HepG2 (cell line): ENCODE data around the gene HOMEZ. TPM values are rescaled to one million over a fixed set of nuclear protein-coding genes. Genes with fewer than 3 reads are reported as not detected.

Experiments
- CREB3 ChIP-seq: sonication (generic); formaldehyde crosslinking; IDR thresholded peaks from 2 replicates; pipeline ENCODE4 v1.5.0; 2020; ENCODE audit warnings: missing genetic modification reagents
- FOXC1 ChIP-seq: sonication (generic); formaldehyde crosslinking; IDR thresholded peaks from 2 replicates; pipeline ENCODE4 v1.8.0; 2022; ENCODE audit warnings: mild to moderate bottlenecking, missing genetic modification reagents, borderline replicate concordance
- KDM6A ChIP-seq: IDR thresholded peaks from 2 replicates; pipeline ENCODE4 v1.6.1; 2016; ENCODE audit warnings: low read depth
- KMT2A ChIP-seq: sonication (generic); formaldehyde crosslinking; IDR thresholded peaks from 2 replicates; pipeline ENCODE4 v1.4.0; 2020; ENCODE audit warnings: missing genetic modification reagents
- KMT2B ChIP-seq: IDR thresholded peaks from 2 replicates; pipeline ENCODE4 v1.6.1; 2016; ENCODE audit warnings: missing genetic modification reagents, missing compliant biosample characterization
- PRDM15 ChIP-seq: sonication (generic); formaldehyde crosslinking; IDR thresholded peaks from 2 replicates; pipeline ENCODE4 v1.4.0; 2020; ENCODE audit warnings: missing genetic modification reagents
- SOX6 ChIP-seq, 2 experiments: fragments of 450-650 bp in 1 of 2; sonication (generic) in 1 of 2; formaldehyde crosslinking in 1 of 2; IDR thresholded peaks; 2 replicates each; pipeline versions ENCODE4 v1.4.0 to v1.6.1; 2017 to 2020; ENCODE audit warnings: antibody characterized with exemption in 1 of 2, mild to moderate bottlenecking in 1 of 2, missing genetic modification reagents in 1 of 2
- SP5 ChIP-seq: IDR thresholded peaks from 2 replicates; pipeline ENCODE4 v1.6.1; 2016; ENCODE audit warnings: low read depth, borderline replicate concordance
- TBL1XR1 ChIP-seq: fragments of 150-350 bp; IDR thresholded peaks from 2 replicates; pipeline ENCODE4 v1.6.1; 2014; ENCODE audit warnings: borderline replicate concordance, low read length; ENCODE audit not compliant: partially characterized antibody
- TFE3 ChIP-seq: IDR thresholded peaks from 2 replicates; pipeline ENCODE4 v1.6.1; 2016
- ZFY ChIP-seq: sonication (generic); formaldehyde crosslinking; IDR thresholded peaks from 2 replicates; pipeline ENCODE4 v1.4.0; 2020; ENCODE audit warnings: missing genetic modification reagents
- ZNF136 ChIP-seq: sonication (generic); formaldehyde crosslinking; IDR thresholded peaks from 2 replicates; pipeline ENCODE4 v1.8.1; 2022; ENCODE audit warnings: low read depth, mild to moderate bottlenecking, moderate library complexity, missing genetic modification reagents
- ZNF20 ChIP-seq: sonication (generic); formaldehyde crosslinking; IDR thresholded peaks from 2 replicates; pipeline ENCODE4 v1.4.0; 2020; ENCODE audit warnings: mild to moderate bottlenecking, moderate library complexity, missing genetic modification reagents
- ZNF205 ChIP-seq: IDR thresholded peaks from 2 replicates; pipeline ENCODE4 v1.6.1; 2018; ENCODE audit warnings: missing biosample characterization, missing genetic modification reagents
- ZNF430 ChIP-seq: sonication (generic); formaldehyde crosslinking; IDR thresholded peaks from 2 replicates; pipeline ENCODE4 v1.9.0; 2021; ENCODE audit warnings: mild to moderate bottlenecking, missing genetic modification reagents
- ZNF512 ChIP-seq: sonication (generic); formaldehyde crosslinking; IDR thresholded peaks from 2 replicates; pipeline ENCODE4 v1.4.0; 2020; ENCODE audit warnings: mild to moderate bottlenecking, missing genetic modification reagents
- ZNF530 ChIP-seq: sonication (generic); formaldehyde crosslinking; IDR thresholded peaks from 2 replicates; pipeline ENCODE4 v1.5.0; 2020; ENCODE audit warnings: low read depth, mild to moderate bottlenecking, missing genetic modification reagents
- ZNF546 ChIP-seq: sonication (generic); formaldehyde crosslinking; conservative IDR thresholded peaks from 2 replicates; pipeline ENCODE4 v1.8.1; 2023; ENCODE audit warnings: mild to moderate bottlenecking, missing genetic modification reagents
- ZNF569 ChIP-seq: sonication (generic); formaldehyde crosslinking; IDR thresholded peaks from 2 replicates; pipeline ENCODE4 v1.5.0; 2020; ENCODE audit warnings: mild to moderate bottlenecking, missing genetic modification reagents, moderate library complexity, borderline replicate concordance
- ZNF784 ChIP-seq: sonication (generic); formaldehyde crosslinking; IDR thresholded peaks from 2 replicates; pipeline ENCODE4 v1.5.1; 2020; ENCODE audit warnings: missing genetic modification reagents, mild to moderate bottlenecking, borderline replicate concordance
- polyA plus RNA-seq, 8 experiments: library from polyadenylated mRNA; depleted of rRNA in 3 of 8; stranded (reverse) in 7 of 8; unstranded in 1 of 8; fragments of >200 nt; fragmentation: Illumina TruSeq in 4 of 8; extraction: Trizol in 4 of 8; gene quantifications; 2 replicates each; pipeline versions ENCODE4 v1.2.1 to v1.2.3, GENCODE V29; 2011 to 2016; ENCODE audit warnings: low read depth in 4 of 8, missing spikeins in 1 of 8, mixed read lengths in 1 of 8; ENCODE audit not compliant: insufficient read depth in 1 of 8
- total RNA-seq, 5 experiments: library from RNA; depleted of rRNA; stranded (reverse); fragments of >200 nt; fragmentation: Illumina TruSeq; extraction: Trizol; gene quantifications; 2 replicates each; pipeline ENCODE4 v1.2.3, GENCODE V29; 2016; ENCODE audit warnings: low read depth in 1 of 5

HOMEZ gene
- total and polyA plus RNA-seq, 2 of the 13 experiments (the other 11 are each of a cell fraction or from before 2014, with no cell fraction given), result 14.5 to 31.8 TPM

- no peak for TF ChIP-seq ZNF569 (CRISPR knock-in tag)
- no peak for TF ChIP-seq ZNF530 (CRISPR knock-in tag)
- no peak for TF ChIP-seq CREB3 (CRISPR knock-in tag)
- TF ChIP-seq ZNF546 (CRISPR knock-in tag), result no peak
- no peak; the same call in 1 of the 2 replicates for TF ChIP-seq TFE3 (CRISPR knock-in tag)
- TF ChIP-seq ZNF20 (CRISPR knock-in tag), result no peak
- TF ChIP-seq ZNF784, result peak; percentile 62; the same call in 1 of the 2 replicates
- no peak for TF ChIP-seq SOX6 (IDR thresholded peaks at IDR 0.05)
- TF ChIP-seq SOX6 (CRISPR knock-in tag; IDR thresholded peaks at IDR 0.05), result no peak
- TF ChIP-seq KMT2A (CRISPR knock-in tag), result no peak
- TF ChIP-seq ZNF136 (CRISPR knock-in tag), result peak; percentile 87; the same call in 1 of the 2 replicates
- TF ChIP-seq ZNF512, result peak; percentile 10; the same call in 1 of the 2 replicates
- TF ChIP-seq ZFY (CRISPR knock-in tag), result no peak; the same call in 1 of the 2 replicates
- peak; percentile 54; the same call in 1 of the 2 replicates for TF ChIP-seq FOXC1 (CRISPR knock-in tag)
- peak; percentile 19; the same call in 1 of the 2 replicates for TF ChIP-seq ZNF205
- TF ChIP-seq SP5 (CRISPR knock-in tag), result peak; percentile 52; the same call in 1 of the 2 replicates
- no peak for TF ChIP-seq ZNF430 (CRISPR knock-in tag)
- TF ChIP-seq KDM6A (CRISPR knock-in tag), result peak; percentile 52; the same call in 1 of the 2 replicates
- peak; percentile 42; the same call in 1 of the 2 replicates for TF ChIP-seq KMT2B (CRISPR knock-in tag)
- peak; percentile 48 for TF ChIP-seq TBL1XR1
- TF ChIP-seq PRDM15 (CRISPR knock-in tag), result no peak
These were observed 42.2 kb upstream of the HOMEZ start (continued) for GRCh38 chr14:23327947-23328744.
